ENCODE measurements around the gene POLN.

- TF ChIP-seq, protein P1, sequence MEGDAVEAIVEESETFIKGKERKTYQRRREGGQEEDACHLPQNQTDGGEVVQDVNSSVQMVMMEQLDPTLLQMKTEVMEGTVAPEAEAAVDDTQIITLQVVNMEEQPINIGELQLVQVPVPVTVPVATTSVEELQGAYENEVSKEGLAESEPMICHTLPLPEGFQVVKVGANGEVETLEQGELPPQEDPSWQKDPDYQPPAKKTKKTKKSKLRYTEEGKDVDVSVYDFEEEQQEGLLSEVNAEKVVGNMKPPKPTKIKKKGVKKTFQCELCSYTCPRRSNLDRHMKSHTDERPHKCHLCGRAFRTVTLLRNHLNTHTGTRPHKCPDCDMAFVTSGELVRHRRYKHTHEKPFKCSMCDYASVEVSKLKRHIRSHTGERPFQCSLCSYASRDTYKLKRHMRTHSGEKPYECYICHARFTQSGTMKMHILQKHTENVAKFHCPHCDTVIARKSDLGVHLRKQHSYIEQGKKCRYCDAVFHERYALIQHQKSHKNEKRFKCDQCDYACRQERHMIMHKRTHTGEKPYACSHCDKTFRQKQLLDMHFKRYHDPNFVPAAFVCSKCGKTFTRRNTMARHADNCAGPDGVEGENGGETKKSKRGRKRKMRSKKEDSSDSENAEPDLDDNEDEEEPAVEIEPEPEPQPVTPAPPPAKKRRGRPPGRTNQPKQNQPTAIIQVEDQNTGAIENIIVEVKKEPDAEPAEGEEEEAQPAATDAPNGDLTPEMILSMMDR (IDR thresholded peaks at IDR 0.05; ENCODE audit: low read length), result no peak
- no peak for TF ChIP-seq EZH2 (IDR thresholded peaks at IDR 0.05; ENCODE audit: borderline replicate concordance, low read length)
Measured at GRCh38 chr4:2083826-2084160, 158.1 kb downstream of the POLN start.
